BE2C (cell line): ENCODE results near the gene METTL1.

Experiments
- DNase-seq: peaks from one replicate; pipeline ENCODE4 v3.0.0-alpha.2; 2020
- H3K27me3 ChIP-seq: fragments of 250-450 bp; sonication (Bioruptor Pico); 2 replicates; pipeline ENCODE4 v1.5.1; 2020; ENCODE audit warnings: mild to moderate bottlenecking
- H3K36me3 ChIP-seq: fragments of 250-450 bp; sonication (Bioruptor Pico); 2 replicates; pipeline ENCODE4 v1.5.1; 2020; ENCODE audit warnings: mild to moderate bottlenecking
- H3K4me1 ChIP-seq: fragments of 250-450 bp; sonication (Bioruptor Pico); 2 replicates; pipeline ENCODE4 v1.5.1; 2020
- H3K4me3 ChIP-seq: 2 replicates; pipeline ENCODE4 v1.5.1; 2011; ENCODE audit warnings: low read depth, low read length
- H3K9me3 ChIP-seq: fragments of 250-450 bp; sonication (Bioruptor Pico); 2 replicates; pipeline ENCODE4 v1.5.1; 2020
- CTCF ChIP-seq: IDR thresholded peaks from 2 replicates; pipeline ENCODE4 v1.5.1; 2012; ENCODE audit warnings: mild to moderate bottlenecking, low read depth, low read length

Gene METTL1

GRCh38 chr12:57753756-57754337 is 18.1 kb downstream of the METTL1 start:
- Histone ChIP-seq H3K27me3 (peaks cover 11% of the 10 kb centered on the region), H3K4me1 (peaks cover 4% of the 10 kb centered on the region; the same call in 1 of the 2 replicates), H3K4me3 (no peak overlapping the region; the same call in 1 of the 2 replicates), H3K36me3 (peaks cover 23% of the 10 kb centered on the region), H3K9me3 (no peaks in the 10 kb centered on the region)
- DNase-seq: no peak
- TF ChIP-seq CTCF: no peak

DNA sequence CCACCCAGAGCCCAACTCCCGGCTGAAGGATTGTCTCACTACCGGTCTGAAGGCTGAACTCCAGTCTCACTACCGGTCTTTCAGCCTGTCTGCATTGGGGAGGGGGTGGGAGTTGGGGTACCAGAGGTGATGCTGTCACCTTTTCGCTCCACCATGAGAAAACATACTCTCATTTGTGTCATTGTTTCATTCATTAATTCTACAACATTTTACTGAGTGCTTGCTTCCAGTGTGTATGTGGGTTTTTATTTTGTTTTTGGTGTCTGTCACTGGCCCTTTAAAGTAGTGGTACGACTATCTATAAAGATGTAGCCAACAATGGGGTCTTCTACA is 19.3 kb downstream of the METTL1 start:
- Histone ChIP-seq H3K9me3 (no peaks in the 10 kb centered on the region), H3K36me3 (peaks cover 34% of the 10 kb centered on the region), H3K4me3 (peak overlapping the region; percentile 50), H3K27me3 (peaks cover 11% of the 10 kb centered on the region), H3K4me1 (peaks cover 4% of the 10 kb centered on the region; the same call in 1 of the 2 replicates)
- no peak for DNase-seq
- TF ChIP-seq CTCF: no peak

DNA sequence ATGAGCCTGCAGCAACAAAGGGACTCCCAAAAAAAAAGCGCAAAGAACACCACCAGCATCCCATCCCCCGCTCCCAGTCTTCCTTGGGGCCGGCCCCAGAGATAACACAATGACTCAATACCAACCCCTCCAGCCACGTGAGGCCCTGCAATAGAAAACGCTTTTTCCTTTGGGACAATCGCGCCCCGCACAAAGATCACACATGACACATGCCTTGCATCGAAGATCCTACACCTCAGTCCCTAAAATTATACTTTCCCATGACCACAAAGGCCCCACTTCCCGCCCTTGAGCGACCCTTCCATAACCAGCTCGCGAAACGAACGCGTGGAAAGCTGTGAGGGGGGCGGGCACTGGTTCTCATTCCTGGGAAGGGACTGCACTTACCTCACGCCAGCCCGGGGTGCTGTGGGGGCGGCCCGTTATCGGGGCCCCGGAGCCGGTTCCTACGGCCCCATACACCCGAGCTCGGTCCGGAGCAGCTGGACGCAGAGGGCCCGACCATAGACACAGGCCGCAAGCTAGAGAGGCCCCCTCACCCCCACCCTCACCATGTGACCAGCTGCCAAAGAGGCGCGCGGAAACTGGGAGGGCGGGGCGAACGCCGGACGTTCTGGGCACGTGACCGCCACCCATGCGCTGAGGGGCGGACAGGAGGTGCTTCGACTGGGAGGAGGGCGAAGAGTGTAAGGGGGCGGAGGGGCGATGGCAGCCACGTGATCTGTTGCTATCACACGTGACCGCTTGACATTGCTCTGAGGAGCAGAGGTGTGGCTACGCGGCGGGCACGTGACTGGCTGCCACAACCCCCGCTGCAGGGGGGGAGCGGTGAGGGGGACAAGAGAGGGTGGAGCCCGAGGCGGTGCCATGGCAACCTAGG is 19.9 kb downstream of the METTL1 start, which contains the start of gene CDK4:
Gene CDK4, minus strand, starts transcription at position 523 of the 880 bp plus-strand sequence. CDS start 593 bp downstream, outside the sequence.
- DNase-seq: peak; percentile 100
- H3K9me3 ChIP-seq: no peaks in the 10 kb centered on the region
- H3K4me3 ChIP-seq: peak within 1 kb of the TSS; percentile 92
- TF ChIP-seq CTCF: no peak
- H3K4me1 ChIP-seq: peaks cover 4% of the 10 kb centered on the region; the same call in 1 of the 2 replicates
- peaks cover 11% of the 10 kb centered on the region for H3K27me3 ChIP-seq
- H3K36me3 ChIP-seq: peaks cover 40% of the 10 kb centered on the region

DNA sequence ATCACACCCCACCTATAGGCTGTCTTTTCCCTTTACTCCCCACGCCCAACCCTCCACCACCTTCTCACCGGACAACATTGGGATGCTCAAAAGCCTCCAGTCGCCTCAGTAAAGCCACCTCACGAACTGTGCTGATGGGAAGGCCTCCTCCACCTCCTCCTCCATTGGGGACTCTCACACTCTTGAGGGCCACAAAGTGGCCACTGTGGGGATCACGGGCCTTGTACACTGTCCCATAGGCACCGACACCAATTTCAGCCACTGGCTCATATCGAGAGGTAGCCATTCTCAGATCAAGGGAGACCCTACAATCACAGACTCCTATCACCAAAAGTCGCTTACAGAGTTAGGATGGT is 20.5 kb downstream of the METTL1 start:
- H3K36me3 ChIP-seq: peaks cover 44% of the 10 kb centered on the region
- peak overlapping the region; percentile 92 for H3K4me3 ChIP-seq
- TF ChIP-seq CTCF: no peak
- H3K27me3 ChIP-seq: peaks cover 10% of the 10 kb centered on the region
- H3K9me3 ChIP-seq: no peaks in the 10 kb centered on the region
- H3K4me1 ChIP-seq: peaks cover 4% of the 10 kb centered on the region; the same call in 1 of the 2 replicates
- no peak for DNase-seq

GRCh38 chr12:57750561-57751431 is 21.1 kb downstream of the METTL1 start:
- Histone ChIP-seq H3K4me3 (peak overlapping the region; percentile 92), H3K4me1 (peaks cover 4% of the 10 kb centered on the region; the same call in 1 of the 2 replicates), H3K36me3 (peaks cover 48% of the 10 kb centered on the region), H3K27me3 (peaks cover 3% of the 10 kb centered on the region), H3K9me3 (no peaks in the 10 kb centered on the region)
- no peak for TF ChIP-seq CTCF
- no peak for DNase-seq
